ENCODE measurements around the gene KRT71.

KRT71 gene

GRCh38 chr12:52561880-52562449 lies 9.0 kb upstream of the KRT71 start:
- ChIA-PET POLR2A (no interaction called here), CTCF (interaction anchor here (0.6 to 0.9 kb wide), 2 partner anchors 313 to 317 kb away, joined by 3 read pairs; no protein-coding TSS in a partner anchor)
- no peak for TF ChIP-seq SUZ12 (IDR thresholded peaks at IDR 0.05)
- TF ChIP-seq, protein P1, sequence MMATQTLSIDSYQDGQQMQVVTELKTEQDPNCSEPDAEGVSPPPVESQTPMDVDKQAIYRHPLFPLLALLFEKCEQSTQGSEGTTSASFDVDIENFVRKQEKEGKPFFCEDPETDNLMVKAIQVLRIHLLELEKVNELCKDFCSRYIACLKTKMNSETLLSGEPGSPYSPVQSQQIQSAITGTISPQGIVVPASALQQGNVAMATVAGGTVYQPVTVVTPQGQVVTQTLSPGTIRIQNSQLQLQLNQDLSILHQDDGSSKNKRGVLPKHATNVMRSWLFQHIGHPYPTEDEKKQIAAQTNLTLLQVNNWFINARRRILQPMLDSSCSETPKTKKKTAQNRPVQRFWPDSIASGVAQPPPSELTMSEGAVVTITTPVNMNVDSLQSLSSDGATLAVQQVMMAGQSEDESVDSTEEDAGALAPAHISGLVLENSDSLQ (IDR thresholded peaks at IDR 0.05), result no peak
- TF ChIP-seq ELF4 (IDR thresholded peaks at IDR 0.05), result no peak
- no peak for TF ChIP-seq BHLHE40 (IDR thresholded peaks at IDR 0.05; ENCODE audit: borderline replicate concordance)
- no peak for TF ChIP-seq L3MBTL2 (conservative IDR thresholded peaks at IDR 0.05)
- TF ChIP-seq NFRKB (IDR thresholded peaks at IDR 0.05), result no peak
- no peak for TF ChIP-seq HDGF (IDR thresholded peaks at IDR 0.05; ENCODE audit: borderline replicate concordance)
- no peak for TF ChIP-seq FOXA1 (IDR thresholded peaks at IDR 0.05)
- no peak for TF ChIP-seq FOXK2 (IDR thresholded peaks at IDR 0.05)
- no peak for TF ChIP-seq CTBP1 (IDR thresholded peaks at IDR 0.05; ENCODE audit: borderline replicate concordance)
- no peak for TF ChIP-seq ZNF384 (IDR thresholded peaks at IDR 0.05)
- no peak for TF ChIP-seq ARNT (IDR thresholded peaks at IDR 0.05)
- TF ChIP-seq TARDBP (IDR thresholded peaks at IDR 0.05), result no peak
- TF ChIP-seq LEF1 (IDR thresholded peaks at IDR 0.05; ENCODE audit: borderline replicate concordance), result no peak
- no peak for TF ChIP-seq SP1 (IDR thresholded peaks at IDR 0.05)
- TF ChIP-seq FOXM1 (IDR thresholded peaks at IDR 0.05; ENCODE audit: borderline replicate concordance), result no peak
- peak; percentile 34 for DNase-seq (ENCODE audit: extremely low spot score)

DNA sequence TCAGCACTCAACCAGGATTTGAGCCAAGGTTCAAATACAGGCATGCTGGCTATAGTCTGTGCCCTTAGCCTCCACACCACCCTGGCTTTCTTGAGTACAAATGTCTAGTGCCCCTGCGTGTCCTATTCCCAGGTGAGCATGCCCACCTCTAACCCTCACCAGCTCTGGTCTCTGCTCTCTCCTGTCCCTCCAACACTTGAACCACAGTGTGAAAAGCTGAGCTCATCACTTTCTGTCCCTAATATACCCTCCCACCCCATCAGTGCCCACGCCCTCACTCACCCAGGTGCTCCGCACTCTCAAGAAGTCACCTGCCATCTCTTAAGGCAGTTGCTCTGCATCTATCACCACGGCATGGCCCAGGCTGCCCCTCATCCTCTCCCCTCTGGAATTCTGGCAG lies 7.0 kb upstream of the KRT71 start:
- DNase-seq (ENCODE audit: extremely low spot score), result no peak
- TF ChIP-seq SUZ12 (IDR thresholded peaks at IDR 0.05) (no peak), BHLHE40 (IDR thresholded peaks at IDR 0.05; ENCODE audit: borderline replicate concordance) (no peak), ZNF384 (IDR thresholded peaks at IDR 0.05) (no peak), SP1 (IDR thresholded peaks at IDR 0.05) (no peak), FOXA1 (IDR thresholded peaks at IDR 0.05) (no peak), NFRKB (IDR thresholded peaks at IDR 0.05) (no peak), ELF4 (IDR thresholded peaks at IDR 0.05) (no peak), FOXM1 (IDR thresholded peaks at IDR 0.05; ENCODE audit: borderline replicate concordance) (no peak), TARDBP (IDR thresholded peaks at IDR 0.05) (no peak), HDGF (IDR thresholded peaks at IDR 0.05; ENCODE audit: borderline replicate concordance) (no peak), LEF1 (IDR thresholded peaks at IDR 0.05; ENCODE audit: borderline replicate concordance) (no peak), FOXK2 (IDR thresholded peaks at IDR 0.05) (no peak), CTBP1 (IDR thresholded peaks at IDR 0.05; ENCODE audit: borderline replicate concordance) (no peak), L3MBTL2 (conservative IDR thresholded peaks at IDR 0.05) (no peak), ARNT (IDR thresholded peaks at IDR 0.05) (no peak)
- TF ChIP-seq, protein P1 (IDR thresholded peaks at IDR 0.05), result no peak
- CTCF ChIA-PET, result interaction anchor here (1.3 to 1.4 kb wide), 2 partner anchors 19 to 320 kb away, joined by 3 to 5 read pairs; no protein-coding TSS in a partner anchor
- POLR2A ChIA-PET, result no interaction called here

- CTCF ChIA-PET, result interaction anchor here (0.8 kb wide), 1 partner anchor 100 kb away, joined by 3 read pairs; no protein-coding TSS in a partner anchor
- TF ChIP-seq CTBP1 (IDR thresholded peaks at IDR 0.05; ENCODE audit: borderline replicate concordance) (no peak), LEF1 (IDR thresholded peaks at IDR 0.05; ENCODE audit: borderline replicate concordance) (no peak), BHLHE40 (IDR thresholded peaks at IDR 0.05; ENCODE audit: borderline replicate concordance) (no peak), FOXA1 (IDR thresholded peaks at IDR 0.05) (no peak), SUZ12 (IDR thresholded peaks at IDR 0.05) (no peak)
- DNase-seq (ENCODE audit: extremely low spot score), result no peak
These were observed 6.0 kb upstream of the KRT71 start for GRCh38 chr12:52558781-52559445.

GRCh38 chr12:52557476-52557875 lies 4.5 kb upstream of the KRT71 start:
- POLR2A ChIA-PET, result no interaction called here

More at GRCh38 chr12:52558781-52559445, 6.0 kb upstream of the KRT71 start:
- POLR2A ChIA-PET, result no interaction called here

DNA sequence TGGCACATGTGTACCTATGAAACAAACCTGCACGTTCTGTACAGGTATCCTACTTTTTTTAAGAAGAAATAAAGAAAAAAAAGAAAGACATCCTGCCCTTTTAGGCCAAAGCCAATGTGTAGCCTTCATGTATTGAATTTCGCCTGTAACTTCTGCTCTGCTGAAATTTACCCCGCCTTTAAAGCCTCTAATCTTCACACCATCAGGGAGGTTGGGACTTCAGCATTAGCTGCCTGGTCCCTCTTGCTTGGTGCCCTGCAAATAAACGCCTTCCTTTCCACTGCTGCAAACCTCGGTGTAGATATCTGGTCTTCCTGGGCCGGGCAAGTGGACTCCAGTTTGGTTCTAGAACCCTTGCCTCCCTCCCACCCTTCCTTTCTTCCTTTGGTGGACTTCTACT lies 2.6 kb upstream of the KRT71 start:
- ChIA-PET POLR2A (no interaction called here), CTCF (no interaction called here)
- DNase-seq (ENCODE audit: extremely low spot score), result no peak
- TF ChIP-seq CTBP1 (IDR thresholded peaks at IDR 0.05; ENCODE audit: borderline replicate concordance) (no peak), SP1 (IDR thresholded peaks at IDR 0.05) (no peak), FOXA1 (IDR thresholded peaks at IDR 0.05) (no peak), ELF4 (IDR thresholded peaks at IDR 0.05) (no peak), ARNT (IDR thresholded peaks at IDR 0.05) (no peak), L3MBTL2 (conservative IDR thresholded peaks at IDR 0.05) (no peak), LEF1 (IDR thresholded peaks at IDR 0.05; ENCODE audit: borderline replicate concordance) (no peak), FOXK2 (IDR thresholded peaks at IDR 0.05) (no peak), FOXM1 (IDR thresholded peaks at IDR 0.05; ENCODE audit: borderline replicate concordance) (no peak), SUZ12 (IDR thresholded peaks at IDR 0.05) (no peak), NFRKB (IDR thresholded peaks at IDR 0.05) (no peak), BHLHE40 (IDR thresholded peaks at IDR 0.05; ENCODE audit: borderline replicate concordance) (no peak), HDGF (IDR thresholded peaks at IDR 0.05; ENCODE audit: borderline replicate concordance) (no peak), TARDBP (IDR thresholded peaks at IDR 0.05) (no peak), ZNF384 (IDR thresholded peaks at IDR 0.05) (no peak)
- TF ChIP-seq, protein P1 (IDR thresholded peaks at IDR 0.05), result no peak

More at GRCh38 chr12:52557476-52557875, 4.5 kb upstream of the KRT71 start:
- no peak for DNase-seq (ENCODE audit: extremely low spot score)
- TF ChIP-seq L3MBTL2 (conservative IDR thresholded peaks at IDR 0.05) (no peak), CTBP1 (IDR thresholded peaks at IDR 0.05; ENCODE audit: borderline replicate concordance) (no peak), SUZ12 (IDR thresholded peaks at IDR 0.05) (no peak), ZNF384 (IDR thresholded peaks at IDR 0.05) (no peak), FOXM1 (IDR thresholded peaks at IDR 0.05; ENCODE audit: borderline replicate concordance) (no peak), FOXA1 (IDR thresholded peaks at IDR 0.05) (no peak), LEF1 (IDR thresholded peaks at IDR 0.05; ENCODE audit: borderline replicate concordance) (no peak), ELF4 (IDR thresholded peaks at IDR 0.05) (no peak), TARDBP (IDR thresholded peaks at IDR 0.05) (no peak)
- CTCF ChIA-PET, result no interaction called here

All from HEK293T (cell line).